Left ventricle myocardium superior (tissue), 1 donor: ENCODE data around the gene RGS11. TPM values are rescaled to one million over a fixed set of nuclear protein-coding genes. Genes with fewer than 3 reads are reported as not detected.

Source experiments
- ATAC-seq: fragments of 200-7000 bp; cut with Tn5 transposase; one replicate; pipeline ENCODE4 v1.9.1; 2020; ENCODE audit warnings: mild to moderate bottlenecking, moderate library complexity
- DNase-seq: peaks from one replicate; pipeline ENCODE4 v3.0.0-alpha.2; 2020
- intact Hi-C: fragments of 100-400 bp; cut with micrococcal nuclease; formaldehyde crosslinking; loops from one replicate; pipeline ENCODE4 v1.11.0; 2022
- total RNA-seq: library from RNA; stranded (reverse); fragmentation: NEBNext Ultra II Directional; extraction: Animal tissue kit (Norgen Biotek cat#: 25700); gene quantifications from one replicate; pipeline ENCODE4 v1.2.1, GENCODE V29; 2021
- donor health status: DM: no; HTN: yes; CAD: no; lungs with severe emphysema.

RGS11 gene
- total RNA-seq, 1 donor from 2014 or later, result 14.8 TPM

- ATAC-seq (no peak), DNase-seq (no peak)
- intact Hi-C loops, result no loop called here
These were observed 25.5 kb upstream of the RGS11 start for GRCh38 chr16:301235-301634.

- DNase-seq, result no peak
- no peak for ATAC-seq
- intact Hi-C loops, result no loop called here
These were observed 22.1 kb upstream of the RGS11 start for GRCh38 chr16:297832-298231.

GRCh38 chr16:296806-297510 lies 21.2 kb upstream of the RGS11 start:
- intact Hi-C loops, result no loop called here
- DNase-seq (no peak), ATAC-seq (no peak)

- ATAC-seq (no peak), DNase-seq (no peak)
- intact Hi-C loops, result no loop called here
These were observed 20.5 kb upstream of the RGS11 start for GRCh38 chr16:296276-296675.

- intact Hi-C loops, result no loop called here
- no peak for ATAC-seq
- DNase-seq, result no peak
These were observed 17.5 kb upstream of the RGS11 start for GRCh38 chr16:293043-293775.

GRCh38 chr16:291539-291938 lies 15.8 kb upstream of the RGS11 start:
- DNase-seq (no peak), ATAC-seq (no peak)
- intact Hi-C loops, result no loop called here

DNA sequence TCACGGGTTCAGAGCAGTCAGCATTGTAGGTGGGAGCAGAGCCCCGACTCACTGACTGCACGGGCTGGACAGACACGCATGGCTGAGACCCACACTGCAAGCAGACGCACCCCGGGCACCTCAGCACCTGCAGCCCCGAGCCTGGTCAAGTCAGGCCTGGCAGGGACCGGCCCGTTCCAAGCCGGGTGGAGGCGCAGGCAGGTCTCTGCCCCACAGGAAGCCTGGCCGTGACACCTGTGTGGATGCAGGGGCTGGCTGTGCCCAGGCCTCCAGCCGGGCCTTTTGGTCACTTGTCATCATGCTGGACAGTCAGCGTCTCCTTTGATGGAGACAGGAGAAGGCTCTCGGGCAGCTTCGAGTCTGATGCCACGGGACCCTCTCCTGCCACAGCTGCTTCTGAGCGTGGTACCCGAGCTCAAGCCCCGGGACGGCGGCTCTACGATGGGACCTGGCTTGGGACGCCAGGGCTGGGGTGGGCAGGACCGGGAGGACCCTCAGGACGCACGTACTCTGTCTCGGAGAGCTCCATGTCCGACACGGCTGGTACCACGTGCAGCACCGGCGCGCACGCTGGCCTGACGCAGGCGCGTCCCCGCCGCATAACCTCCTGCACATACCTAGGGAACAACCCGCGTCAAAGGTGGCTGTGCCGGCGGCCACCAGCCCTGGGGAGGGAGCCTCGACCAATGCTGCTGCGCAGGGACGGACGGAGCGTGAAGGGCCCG lies 15.1 kb upstream of the RGS11 start:
- DNase-seq (no peak), ATAC-seq (no peak)
- intact Hi-C loops, result no loop called here

- ATAC-seq, result no peak
- DNase-seq, result no peak
- intact Hi-C loops, result no loop called here
These were observed 14.4 kb upstream of the RGS11 start for GRCh38 chr16:290015-290680.

DNA sequence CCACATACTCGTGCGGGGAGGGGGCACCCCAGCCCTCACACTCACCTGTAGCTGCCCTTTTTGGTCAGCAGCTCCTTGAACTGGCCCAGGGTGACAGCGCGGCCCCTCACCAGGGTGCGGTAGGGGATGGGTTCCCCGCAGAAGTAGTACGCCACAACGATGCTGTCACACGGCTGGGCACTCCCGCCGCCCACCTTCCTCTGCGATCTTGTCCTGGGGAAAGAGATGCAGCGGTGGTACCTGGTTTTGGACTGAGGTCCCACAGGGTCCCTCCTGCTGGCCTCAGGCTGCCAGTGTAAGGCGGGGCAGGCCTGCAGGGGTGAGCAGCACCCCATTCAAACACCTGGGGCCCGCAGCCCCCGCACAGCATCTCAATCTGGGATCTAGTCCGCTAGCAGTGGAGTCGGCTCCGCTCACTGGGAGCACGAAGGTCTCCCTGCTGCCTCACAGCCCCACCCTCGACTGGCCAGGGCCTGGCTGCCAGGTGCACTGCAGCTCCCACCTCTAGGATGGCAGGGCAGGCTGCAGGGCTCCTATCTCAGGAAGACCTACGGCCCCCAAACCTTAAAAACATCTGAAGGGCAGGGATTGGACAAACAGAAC lies 13.8 kb upstream of the RGS11 start:
- intact Hi-C loops, result no loop called here
- ATAC-seq (no peak), DNase-seq (no peak)

GRCh38 chr16:287981-288920 lies 12.5 kb upstream of the RGS11 start:
- no peak for DNase-seq
- no peak for ATAC-seq
- intact Hi-C loops, result no loop called here

GRCh38 chr16:287298-287811 lies 11.6 kb upstream of the RGS11 start:
- intact Hi-C loops, result no loop called here

GRCh38 chr16:286491-287297 lies 10.9 kb upstream of the RGS11 start:
- no peak for DNase-seq
- intact Hi-C loops, result no loop called here
- ATAC-seq, result no peak

More at GRCh38 chr16:287298-287811, 11.6 kb upstream of the RGS11 start:
- DNase-seq, result no peak
- no peak for ATAC-seq

GRCh38 chr16:285146-286055 lies 9.7 kb upstream of the RGS11 start:
- intact Hi-C loops, result no loop called here
- ATAC-seq, result no peak
- no peak for DNase-seq

- ATAC-seq (no peak), DNase-seq (no peak)
- intact Hi-C loops, result no loop called here
These were observed 8.7 kb upstream of the RGS11 start for GRCh38 chr16:284204-285120.

GRCh38 chr16:283033-283805 lies 7.5 kb upstream of the RGS11 start, which contains the start of gene PDIA2:
PDIA2 (plus strand) TSS chr16:283164; CDS start chr16:283170, 6 bp downstream.
- ATAC-seq (no peak), DNase-seq (no peak)
- intact Hi-C loops, result no loop called here
